Urinary bladder (tissue), 4 donors: ENCODE data around the gene BORCS6. TPM values are rescaled to one million over a fixed set of nuclear protein-coding genes. Genes with fewer than 3 reads are reported as not detected.

Experiments used
- DNase-seq: peaks from one replicate; pipeline ENCODE4 v3.0.0-alpha.2; 2015; ENCODE audit errors: extremely low spot score
- H3K27ac ChIP-seq: one replicate; pipeline ENCODE4 v1.5.1; 2013; ENCODE audit warnings: low read depth, mild to moderate bottlenecking, moderate library complexity
- H3K36me3 ChIP-seq: one replicate; pipeline ENCODE4 v1.6.1; 2013; ENCODE audit warnings: mild to moderate bottlenecking, moderate library complexity; ENCODE audit not compliant: insufficient read depth
- H3K4me1 ChIP-seq: one replicate; pipeline ENCODE4 v1.6.1; 2013; ENCODE audit warnings: mild to moderate bottlenecking, moderate library complexity; ENCODE audit not compliant: insufficient read depth
- H3K4me3 ChIP-seq: one replicate; pipeline ENCODE4 v1.5.1; 2013; ENCODE audit warnings: low read depth, low read length
- WGBS: extraction: QIAGEN DNeasy Blood & Tissue Kit; methylation state at CpG from one replicate; pipeline ENCODE4 v1.1.7; 2013; 5-methylcytosine and 5-hydroxymethylcytosine counted together
- polyA plus RNA-seq: library from polyadenylated mRNA; stranded (reverse); fragments of 200-250 nt; gene quantifications from one replicate; pipeline ENCODE4 v1.2.3, GENCODE V29; 2013
- total RNA-seq: library from RNA; depleted of rRNA; stranded (reverse); fragments of >200 nt; gene quantifications from one replicate; pipeline ENCODE4 v1.2.3, GENCODE V29; 2014
- donor health status: healthy with polysubstance abuse.
- donor health status: healthy.

Gene BORCS6
- total and polyA plus RNA-seq, 2 donors = 3.6 to 14.9 TPM

GRCh38 chr17:8190506-8190905 lies 526 bp upstream of the BORCS6 start:
- no peaks in the 10 kb centered on the region for H3K36me3 ChIP-seq
- no peak overlapping the region for H3K4me3 ChIP-seq
- H3K4me1 ChIP-seq = no peaks in the 10 kb centered on the region
- DNase-seq = no peak
- no peak overlapping the region for H3K27ac ChIP-seq
- WGBS = 41% methylated on average over 6 of the region's 6 CpGs

GRCh38 chr17:8189041-8189710 lies 804 bp downstream of the BORCS6 start:
- DNase-seq = no peak
- peak overlapping the region; percentile 71 for H3K4me3 ChIP-seq
- H3K27ac ChIP-seq = peak overlapping the region; percentile 94
- 3% methylated on average over 67 of the region's 67 CpGs for WGBS
- H3K4me1 ChIP-seq = no peaks in the 10 kb centered on the region
- no peaks in the 10 kb centered on the region for H3K36me3 ChIP-seq

GRCh38 chr17:8188263-8188839 lies 1.6 kb downstream of the BORCS6 start:
- DNase-seq = no peak
- no peaks in the 10 kb centered on the region for H3K36me3 ChIP-seq
- 31% methylated on average over 12 of the region's 12 CpGs for WGBS
- H3K4me3 ChIP-seq = peak overlapping the region; percentile 71
- H3K4me1 ChIP-seq = no peaks in the 10 kb centered on the region
- H3K27ac ChIP-seq = no peak overlapping the region

GRCh38 chr17:8187517-8188262 lies 2.3 kb downstream of the BORCS6 start:
- H3K4me1 ChIP-seq = no peaks in the 10 kb centered on the region

GRCh38 chr17:8186787-8187516 lies 3.0 kb downstream of the BORCS6 start:
- peak overlapping the region; percentile 55 for H3K27ac ChIP-seq
- under 1% methylated on average over 32 of the region's 32 CpGs for WGBS
- no peaks in the 10 kb centered on the region for H3K4me1 ChIP-seq
- no peaks in the 10 kb centered on the region for H3K36me3 ChIP-seq
- peak; percentile 96 for DNase-seq
- H3K4me3 ChIP-seq = peak overlapping the region; percentile 56

More at GRCh38 chr17:8187517-8188262, 2.3 kb downstream of the BORCS6 start:
- peak; percentile 95 for DNase-seq
- under 1% methylated on average over 25 of the region's 25 CpGs for WGBS
- H3K27ac ChIP-seq = peak overlapping the region; percentile 55
- H3K36me3 ChIP-seq = no peaks in the 10 kb centered on the region
- peak overlapping the region; percentile 21 for H3K4me3 ChIP-seq

- H3K4me3 ChIP-seq = peak overlapping the region; percentile 56
- no peaks in the 10 kb centered on the region for H3K36me3 ChIP-seq
- WGBS = under 1% methylated on average over 23 of the region's 23 CpGs
- no peak for DNase-seq
- H3K4me1 ChIP-seq = no peaks in the 10 kb centered on the region
- H3K27ac ChIP-seq = peak overlapping the region; percentile 88
Observed at GRCh38 chr17:8186446-8186786, 3.6 kb downstream of the BORCS6 start.

GRCh38 chr17:8185582-8186445 lies 4.2 kb downstream of the BORCS6 start:
- DNase-seq = no peak
- peak overlapping the region; percentile 85 for H3K27ac ChIP-seq
- no peaks in the 10 kb centered on the region for H3K4me1 ChIP-seq
- under 1% methylated on average over 44 of the region's 44 CpGs for WGBS
- H3K4me3 ChIP-seq = peak overlapping the region; percentile 56
- no peaks in the 10 kb centered on the region for H3K36me3 ChIP-seq

- no peaks in the 10 kb centered on the region for H3K36me3 ChIP-seq
- H3K27ac ChIP-seq = no peak overlapping the region
- WGBS = 68% methylated on average over 19 of the region's 19 CpGs
- DNase-seq = no peak
- H3K4me3 ChIP-seq = no peak overlapping the region
- H3K4me1 ChIP-seq = no peaks in the 10 kb centered on the region
Observed at GRCh38 chr17:8176998-8177731, 12.8 kb downstream of the BORCS6 start.

GRCh38 chr17:8176197-8176940 lies 13.6 kb downstream of the BORCS6 start, which contains the start of gene TMEM107:
TMEM107 (minus strand) TSS chr17:8176380; CDS start chr17:8176286, 94 bp downstream.
- Histone ChIP-seq H3K4me3 (peak within 1 kb of the TSS; percentile 57), H3K36me3 (no peaks in the 10 kb centered on the region), H3K27ac (no peak within 1 kb of the TSS), H3K4me1 (no peaks in the 10 kb centered on the region)
- 1% methylated on average over 56 of the region's 56 CpGs for WGBS
- no peak for DNase-seq

GRCh38 chr17:8175795-8176196 lies 14.2 kb downstream of the BORCS6 start:
- no peak for DNase-seq
- WGBS = 13% methylated on average over 11 of the region's 11 CpGs
- no peaks in the 10 kb centered on the region for H3K4me1 ChIP-seq

GRCh38 chr17:8173871-8174322 lies 16.1 kb downstream of the BORCS6 start:
- no peak for DNase-seq
- Histone ChIP-seq H3K36me3 (no peaks in the 10 kb centered on the region), H3K27ac (no peak overlapping the region), H3K4me3 (peak overlapping the region; percentile 11), H3K4me1 (no peaks in the 10 kb centered on the region)
- 4% methylated on average over 14 of the region's 14 CpGs for WGBS

More at GRCh38 chr17:8175795-8176196, 14.2 kb downstream of the BORCS6 start:
- Histone ChIP-seq H3K27ac (no peak overlapping the region), H3K4me3 (peak overlapping the region; percentile 57), H3K36me3 (no peaks in the 10 kb centered on the region)
